OCI-LY3 (cell line): ENCODE data around the gene PTPRN2.

Experiments
- H2AFZ ChIP-seq: fragments of 200-600, 300-600 bp; shearing (Covaris generic); 2 replicates; pipeline ENCODE4 v1.6.0; 2014; ENCODE audit warnings: antibody characterized with exemption, low read depth, low read length
- H3K27ac ChIP-seq: fragments of 200-600, 300-600 bp; sonication (generic); 2 replicates; pipeline ENCODE4 v1.5.1; 2014; ENCODE audit warnings: mild to moderate bottlenecking, low read length, moderate library complexity, mixed read lengths
- H3K27me3 ChIP-seq: fragments of 200-600, 300-600 bp; sonication (generic); 2 replicates; pipeline ENCODE4 v1.6.1; 2014; ENCODE audit warnings: low read depth, low read length, mixed read lengths
- H3K36me3 ChIP-seq: fragments of 200-600, 300-600 bp; sonication (generic); replicated peaks from 2 replicates; pipeline ENCODE3; 2014; ENCODE audit warnings: low read depth, low read length, mixed read lengths
- H3K4me1 ChIP-seq: fragments of 300-600, 200-600 bp; sonication (generic); 2 replicates; pipeline ENCODE4 v1.6.1; 2014; ENCODE audit warnings: low read length, mixed read lengths
- H3K4me2 ChIP-seq: fragments of 200-600, 300-600 bp; sonication (generic); 2 replicates; pipeline ENCODE4 v1.6.1; 2014; ENCODE audit warnings: low read length, mixed read lengths
- H3K4me3 ChIP-seq: fragments of 300-600, 200-600 bp; sonication (generic); 2 replicates; pipeline ENCODE4 v1.5.1; 2014; ENCODE audit warnings: antibody characterized with exemption, mild to moderate bottlenecking, low read length, moderate library complexity
- H3K79me2 ChIP-seq: fragments of 300-600, 200-600 bp; shearing (Covaris generic); 2 replicates; pipeline ENCODE4 v1.6.1; 2014; ENCODE audit warnings: mild to moderate bottlenecking, low read length, mixed read lengths
- H3K9ac ChIP-seq: fragments of 300-600, 200-600 bp; shearing (Covaris generic); 2 replicates; pipeline ENCODE4 v1.6.0; 2014; ENCODE audit warnings: mild to moderate bottlenecking, low read length, moderate library complexity
- H3K9me3 ChIP-seq: fragments of 200-600, 300-600 bp; shearing (Covaris generic); 2 replicates; pipeline ENCODE4 v1.6.1; 2014; ENCODE audit warnings: low read length, mixed read lengths; ENCODE audit not compliant: insufficient read depth
- H4K20me1 ChIP-seq: fragments of 200-600, 300-600 bp; sonication (generic); 2 replicates; pipeline ENCODE4 v1.6.1; 2016; ENCODE audit warnings: low read length, mixed read lengths; ENCODE audit not compliant: insufficient read depth
- EZH2phosphoT487 ChIP-seq: fragments of 200-600 bp; shearing (Covaris generic); IDR thresholded peaks from 2 replicates; pipeline ENCODE4 v1.6.1; 2018; ENCODE audit warnings: antibody characterized with exemption, mixed run types, low read depth
- TF ChIP-seq, protein P1 (sequence below): fragments of 200-600, 300-600 bp; sonication (generic); IDR thresholded peaks from 2 replicates; pipeline ENCODE4 v1.5.1; 2014; ENCODE audit warnings: antibody characterized with exemption, low read length, low read depth

The PTPRN2 gene

DNA sequence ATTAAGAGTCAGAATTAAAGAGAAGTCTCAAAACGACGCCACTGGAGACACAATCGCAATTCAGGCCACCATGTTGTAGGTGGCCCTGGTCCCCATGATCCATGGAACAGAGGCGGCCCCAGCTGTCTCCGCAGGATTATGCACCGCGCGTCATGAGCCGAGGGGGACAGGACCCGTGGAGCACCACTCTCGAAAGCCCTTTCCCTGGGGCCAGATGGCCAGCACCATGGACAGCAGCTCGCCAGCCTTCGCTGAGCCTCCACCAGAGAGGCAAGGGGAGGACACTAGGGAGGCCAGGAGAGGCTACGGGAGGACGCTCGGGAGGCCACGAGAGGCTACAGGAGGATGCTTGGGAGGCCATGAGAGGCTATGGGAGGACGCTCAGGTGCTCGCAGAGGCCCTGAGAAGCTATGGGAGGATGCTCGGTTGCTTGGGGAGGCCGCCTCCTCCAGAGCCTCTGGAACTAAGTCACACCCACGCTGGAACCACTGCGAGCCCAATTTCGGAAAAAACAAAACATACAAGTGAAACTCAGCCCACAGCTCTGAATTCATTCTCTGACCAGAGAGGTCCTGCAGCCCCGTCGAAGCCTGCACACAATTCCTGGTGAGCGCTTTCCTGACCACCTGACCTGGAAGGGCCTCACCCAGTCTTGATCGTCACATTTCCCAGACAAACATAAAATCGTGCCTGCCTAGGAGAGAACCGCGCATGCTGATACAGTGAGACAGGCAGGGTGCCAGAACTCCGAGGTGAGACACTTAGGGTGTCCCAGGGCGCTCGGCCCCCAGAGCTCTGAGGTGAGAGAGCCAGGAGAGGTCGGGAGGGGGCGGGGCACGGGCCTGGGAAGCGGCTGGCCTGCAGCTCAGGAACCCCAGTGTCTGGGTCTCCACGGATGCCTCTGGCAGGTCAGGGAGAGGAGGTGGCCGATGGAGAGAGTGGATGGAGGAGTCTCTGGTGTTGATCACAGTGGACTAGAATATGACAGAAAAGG is 224.4 kb downstream of the PTPRN2 start:
- no peaks in the 10 kb centered on the region for H3K27me3 ChIP-seq
- no peaks in the 10 kb centered on the region for H3K36me3 ChIP-seq
- no peak overlapping the region for H3K9ac ChIP-seq
- no peaks in the 10 kb centered on the region for H4K20me1 ChIP-seq
- no peak overlapping the region for H3K4me3 ChIP-seq
- no peaks in the 10 kb centered on the region for H3K79me2 ChIP-seq
- no peak overlapping the region for H3K27ac ChIP-seq
- no peaks in the 10 kb centered on the region for H3K4me1 ChIP-seq
- no peaks in the 10 kb centered on the region for H3K9me3 ChIP-seq
- TF ChIP-seq EZH2phosphoT487: no peak
- TF ChIP-seq, protein P1, sequence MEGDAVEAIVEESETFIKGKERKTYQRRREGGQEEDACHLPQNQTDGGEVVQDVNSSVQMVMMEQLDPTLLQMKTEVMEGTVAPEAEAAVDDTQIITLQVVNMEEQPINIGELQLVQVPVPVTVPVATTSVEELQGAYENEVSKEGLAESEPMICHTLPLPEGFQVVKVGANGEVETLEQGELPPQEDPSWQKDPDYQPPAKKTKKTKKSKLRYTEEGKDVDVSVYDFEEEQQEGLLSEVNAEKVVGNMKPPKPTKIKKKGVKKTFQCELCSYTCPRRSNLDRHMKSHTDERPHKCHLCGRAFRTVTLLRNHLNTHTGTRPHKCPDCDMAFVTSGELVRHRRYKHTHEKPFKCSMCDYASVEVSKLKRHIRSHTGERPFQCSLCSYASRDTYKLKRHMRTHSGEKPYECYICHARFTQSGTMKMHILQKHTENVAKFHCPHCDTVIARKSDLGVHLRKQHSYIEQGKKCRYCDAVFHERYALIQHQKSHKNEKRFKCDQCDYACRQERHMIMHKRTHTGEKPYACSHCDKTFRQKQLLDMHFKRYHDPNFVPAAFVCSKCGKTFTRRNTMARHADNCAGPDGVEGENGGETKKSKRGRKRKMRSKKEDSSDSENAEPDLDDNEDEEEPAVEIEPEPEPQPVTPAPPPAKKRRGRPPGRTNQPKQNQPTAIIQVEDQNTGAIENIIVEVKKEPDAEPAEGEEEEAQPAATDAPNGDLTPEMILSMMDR: no peak
- no peak overlapping the region for H3K4me2 ChIP-seq
- H2AFZ ChIP-seq: no peak overlapping the region

DNA sequence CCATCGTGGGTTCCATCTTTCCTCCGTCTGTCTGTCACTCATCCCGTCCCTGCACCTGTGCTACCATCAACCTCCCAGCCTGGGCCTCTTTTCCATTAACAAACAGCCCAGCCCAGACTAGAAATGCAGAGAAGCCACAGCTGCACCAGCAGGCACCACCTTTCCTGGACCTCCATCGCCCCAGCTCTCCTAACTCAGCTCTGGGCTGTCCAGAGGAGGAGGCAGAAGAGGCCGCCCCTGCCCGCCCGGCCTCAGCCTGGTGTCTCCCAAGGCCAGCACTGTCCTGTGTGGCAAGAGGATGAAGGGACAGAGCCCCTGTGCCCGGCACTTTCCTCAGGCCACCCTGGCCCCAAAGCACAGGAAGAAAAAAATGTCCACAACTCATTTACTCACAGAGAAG is 225.6 kb downstream of the PTPRN2 start:
- H3K27me3 ChIP-seq: no peaks in the 10 kb centered on the region
- no peak overlapping the region for H3K4me2 ChIP-seq
- no peaks in the 10 kb centered on the region for H3K36me3 ChIP-seq
- no peak for TF ChIP-seq EZH2phosphoT487
- TF ChIP-seq, protein P1: no peak
- no peak overlapping the region for H2AFZ ChIP-seq
- no peaks in the 10 kb centered on the region for H3K79me2 ChIP-seq
- H3K4me3 ChIP-seq: no peak overlapping the region
- H3K9ac ChIP-seq: no peak overlapping the region
- no peaks in the 10 kb centered on the region for H3K9me3 ChIP-seq
- H3K4me1 ChIP-seq: no peaks in the 10 kb centered on the region
- no peaks in the 10 kb centered on the region for H4K20me1 ChIP-seq
- no peak overlapping the region for H3K27ac ChIP-seq

- Histone ChIP-seq H4K20me1 (no peaks in the 10 kb centered on the region), H3K36me3 (no peaks in the 10 kb centered on the region), H3K27me3 (no peaks in the 10 kb centered on the region), H3K27ac (no peak overlapping the region), H2AFZ (no peak overlapping the region), H3K4me1 (no peaks in the 10 kb centered on the region), H3K4me3 (no peak overlapping the region), H3K4me2 (no peak overlapping the region), H3K9me3 (no peaks in the 10 kb centered on the region), H3K79me2 (no peaks in the 10 kb centered on the region), H3K9ac (no peak overlapping the region)
- TF ChIP-seq EZH2phosphoT487: no peak
- TF ChIP-seq, protein P1: no peak
Measured at GRCh38 chr7:158361326-158361946, 226.2 kb downstream of the PTPRN2 start.

DNA sequence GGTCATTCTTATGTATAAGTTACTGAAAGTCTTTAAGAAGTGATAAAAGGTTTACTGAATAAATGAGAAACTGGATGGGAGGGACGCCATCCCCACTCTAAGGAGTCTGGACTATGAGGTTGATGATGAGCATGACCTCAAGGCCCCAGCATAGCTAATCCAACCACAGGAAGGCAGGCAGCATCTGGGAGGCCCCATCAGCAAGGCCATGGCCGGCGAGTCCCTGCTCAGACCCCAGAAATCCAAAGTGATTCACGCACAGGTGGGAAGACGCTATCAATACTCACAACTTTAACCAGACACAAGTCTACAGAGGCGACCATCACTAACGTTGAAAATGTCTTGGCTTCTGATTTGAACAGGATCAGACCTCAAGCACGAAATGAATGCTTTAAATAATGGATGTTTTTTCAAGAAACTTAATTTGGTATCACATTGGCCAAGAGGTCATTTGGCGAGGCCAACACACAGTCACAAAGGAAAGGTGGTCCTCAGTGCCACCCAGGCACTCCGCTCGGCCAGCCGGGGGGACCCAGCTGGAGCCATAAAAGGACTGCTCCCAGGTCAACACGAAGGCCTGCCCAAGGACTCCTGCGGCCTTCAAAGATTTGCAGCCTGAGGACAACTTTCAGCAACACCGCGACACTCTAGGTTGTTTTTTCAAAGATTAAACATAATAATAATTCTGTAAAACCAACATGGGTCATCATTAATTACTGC is 228.5 kb downstream of the PTPRN2 start:
- no peaks in the 10 kb centered on the region for H4K20me1 ChIP-seq
- no peaks in the 10 kb centered on the region for H3K36me3 ChIP-seq
- no peak overlapping the region for H3K9ac ChIP-seq
- H3K4me3 ChIP-seq: no peak overlapping the region
- H3K79me2 ChIP-seq: no peaks in the 10 kb centered on the region
- no peaks in the 10 kb centered on the region for H3K27me3 ChIP-seq
- no peak overlapping the region for H2AFZ ChIP-seq
- H3K4me2 ChIP-seq: no peak overlapping the region
- TF ChIP-seq, protein P1: no peak
- no peak for TF ChIP-seq EZH2phosphoT487
- no peaks in the 10 kb centered on the region for H3K4me1 ChIP-seq
- no peak overlapping the region for H3K27ac ChIP-seq
- H3K9me3 ChIP-seq: no peaks in the 10 kb centered on the region
